Caki2 (cell line): Measurements from ENCODE around the gene AK6. TPM values are rescaled to one million over a fixed set of nuclear protein-coding genes. Genes with fewer than 3 reads are reported as not detected.

Source experiments
- total RNA-seq: library from RNA; depleted of rRNA; stranded (reverse); fragments of >200 nt; shearing (Covaris generic); gene quantifications from 2 replicates; pipeline ENCODE4 v1.2.3, GENCODE V29; 2014; ENCODE audit warnings: low replicate concordance; rRNA removed

AK6 gene
- total RNA-seq, 1 experiment from 2014 or later = 40.8 TPM

Other genes with a start within 250 kb of the AK6 start
- 161 and 189 TPM in 2 replicates for gene CCNB1, start 202.4 kb downstream of the AK6 start, total RNA-seq
- 58.3 and 75.7 TPM in 2 replicates for gene CENPH, start 179.9 kb downstream of the AK6 start, total RNA-seq
- 31.2 and 61.3 TPM in 2 replicates for gene CDK7, start 134.6 kb downstream of the AK6 start, total RNA-seq
- 5.5 and 5.9 TPM in 2 replicates for gene CCDC125, start 36.7 kb downstream of the AK6 start, total RNA-seq
- 43.9 and 44.1 TPM in 2 replicates for gene TAF9, start within 50 bp of the AK6 start, total RNA-seq
- gene RAD17, start 298 bp upstream of the AK6 start, total RNA-seq = 5.7 and 8.5 TPM in 2 replicates
- gene MARVELD2, start 45.6 kb upstream of the AK6 start, total RNA-seq = 4.1 and 5.4 TPM in 2 replicates
- 1.3 TPM in 1 of 2 replicates, not detected in the other for gene OCLN, start 123.3 kb upstream of the AK6 start, total RNA-seq
- gene GTF2H2C, start 190.7 kb upstream of the AK6 start, total RNA-seq = 21.9 and 26.0 TPM in 2 replicates